T47D (cell line): Measurements from ENCODE around the gene SBK2.
"Not testable (repeated sequence)": the region's sequence is repeated elsewhere in the genome, so short reads cannot be mapped to it uniquely, and the experiment has no call there.

ENCODE experiments used
- DNase-seq, 2 experiments: peaks; one replicate each; pipeline versions ENCODE4 v3.0.0 to v3.0.0-alpha.2; 2011 to 2012; ENCODE audit warnings: low read depth in 1 of 2, low spot score in 1 of 2
- JUND ChIP-seq: IDR thresholded peaks from 2 replicates; pipeline ENCODE4 v1.6.1; 2012; ENCODE audit warnings: low read depth
- in situ Hi-C: cut with HindIII; loops from 2 replicates; pipeline ENCODE4 v1.10.0; 2016; ENCODE audit warnings: low sequenced_read_pairs, low pct_unique_long_range_greater_than_20kb

The SBK2 gene

GRCh38 chr19:55578031-55578760 lies 41.3 kb upstream of the SBK2 start:
- DNase-seq, result no peak
- in situ Hi-C loops, result no loop called here
- TF ChIP-seq JUND, result no peak

DNA sequence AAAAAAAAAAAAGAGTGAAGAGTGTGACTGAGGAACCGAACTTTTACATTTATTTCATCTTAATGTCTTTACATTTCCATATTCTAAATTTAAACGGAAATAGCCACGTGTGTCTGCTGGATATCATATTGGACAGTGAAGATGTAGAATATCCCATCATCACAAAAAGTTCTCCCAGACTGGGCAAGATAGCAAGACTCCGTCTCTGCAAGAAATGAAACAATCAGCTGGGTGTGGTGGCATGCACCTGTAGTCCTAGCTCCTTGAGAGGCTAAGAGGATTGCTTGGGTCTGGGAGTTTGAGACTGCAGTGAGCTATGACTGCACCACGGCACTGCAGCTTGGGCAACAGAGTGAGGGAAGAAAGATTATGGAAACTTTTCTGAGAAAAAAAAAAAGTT lies 39.8 kb upstream of the SBK2 start:
- DNase-seq, result no peak
- in situ Hi-C loops, result no loop called here
- TF ChIP-seq JUND, result no peak

DNA sequence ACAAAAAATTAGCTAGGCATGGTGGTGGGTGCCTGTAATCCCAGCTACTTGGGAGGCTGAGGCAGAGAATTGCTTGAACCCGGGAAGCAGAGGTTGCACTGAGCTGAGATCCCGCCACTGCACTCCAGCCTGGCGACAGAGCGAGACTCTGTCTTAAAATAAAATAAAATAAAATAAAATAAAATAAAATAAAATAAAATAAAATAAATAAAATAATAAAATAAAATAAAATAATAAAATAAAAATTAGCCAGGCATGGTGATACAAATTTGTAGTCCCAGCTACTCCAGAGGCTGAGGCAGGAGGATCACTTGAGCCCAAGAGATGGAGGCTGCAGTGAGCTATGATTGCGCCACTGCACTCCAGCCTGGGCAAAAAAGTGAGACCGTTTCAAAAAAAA lies 37.0 kb upstream of the SBK2 start:
- in situ Hi-C loops, DNase-seq: not testable (repeated sequence)

GRCh38 chr19:55569477-55569876 lies 32.5 kb upstream of the SBK2 start:
- DNase-seq, in situ Hi-C loops: not testable (repeated sequence)

- no peak for DNase-seq
- no peak for TF ChIP-seq JUND
- in situ Hi-C loops, result no loop called here
Observed at GRCh38 chr19:55567708-55568328, 30.9 kb upstream of the SBK2 start.

DNA sequence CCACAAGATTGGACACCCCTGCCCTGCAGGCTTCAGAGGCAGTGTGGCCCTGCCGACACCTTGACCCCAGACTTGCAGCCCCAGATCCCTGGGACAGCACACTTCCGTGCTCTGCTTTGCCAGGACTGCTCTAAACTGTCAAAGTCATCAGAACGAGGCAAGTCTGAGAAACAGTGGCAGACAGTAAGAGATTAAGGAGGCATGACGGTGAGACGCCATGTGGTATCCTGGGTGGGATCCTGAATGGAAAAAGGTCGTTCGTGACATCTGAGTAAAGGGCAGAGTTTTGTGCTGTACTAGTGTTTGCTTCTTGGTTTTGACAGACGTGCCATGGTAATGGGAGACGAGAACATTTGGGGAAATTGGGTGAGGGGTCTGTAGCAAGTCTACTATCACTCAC lies 29.9 kb upstream of the SBK2 start:
- in situ Hi-C loops, result no loop called here
- TF ChIP-seq JUND, result no peak
- DNase-seq, result no peak

DNA sequence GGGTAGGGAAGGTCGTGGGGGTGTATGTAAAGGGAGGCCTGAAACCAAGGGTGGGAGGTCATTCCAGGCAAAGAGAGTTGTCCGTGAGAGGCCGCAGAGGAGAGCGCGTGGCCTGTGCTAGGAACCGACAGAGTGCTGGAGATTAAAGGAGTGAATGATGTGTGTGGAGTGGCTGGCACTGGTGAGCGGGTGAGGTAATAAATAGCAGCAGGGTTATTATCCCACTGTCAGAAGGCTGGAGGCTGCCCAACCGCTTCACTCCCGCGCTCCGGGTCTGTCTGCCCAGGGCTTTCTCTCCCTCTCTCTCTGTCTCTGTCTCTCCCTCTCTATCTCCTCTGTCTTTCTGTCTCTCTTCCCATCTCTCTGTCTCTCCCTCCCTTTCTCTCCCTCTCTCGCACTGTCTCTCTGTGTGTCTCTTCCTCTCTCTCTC lies 26.3 kb upstream of the SBK2 start:
- no peak for DNase-seq
- in situ Hi-C loops, result no loop called here
- no peak for TF ChIP-seq JUND

- in situ Hi-C loops, result no loop called here
- TF ChIP-seq JUND, result no peak
- DNase-seq, result no peak
Observed at GRCh38 chr19:55559684-55560083, 22.8 kb upstream of the SBK2 start.

- no peak for DNase-seq
- in situ Hi-C loops, result no loop called here
- TF ChIP-seq JUND, result no peak
Observed at GRCh38 chr19:55554741-55555152, 17.8 kb upstream of the SBK2 start.

GRCh38 chr19:55554302-55554701 lies 17.4 kb upstream of the SBK2 start:
- in situ Hi-C loops, result no loop called here
- DNase-seq, result no peak
- TF ChIP-seq JUND, result no peak

DNA sequence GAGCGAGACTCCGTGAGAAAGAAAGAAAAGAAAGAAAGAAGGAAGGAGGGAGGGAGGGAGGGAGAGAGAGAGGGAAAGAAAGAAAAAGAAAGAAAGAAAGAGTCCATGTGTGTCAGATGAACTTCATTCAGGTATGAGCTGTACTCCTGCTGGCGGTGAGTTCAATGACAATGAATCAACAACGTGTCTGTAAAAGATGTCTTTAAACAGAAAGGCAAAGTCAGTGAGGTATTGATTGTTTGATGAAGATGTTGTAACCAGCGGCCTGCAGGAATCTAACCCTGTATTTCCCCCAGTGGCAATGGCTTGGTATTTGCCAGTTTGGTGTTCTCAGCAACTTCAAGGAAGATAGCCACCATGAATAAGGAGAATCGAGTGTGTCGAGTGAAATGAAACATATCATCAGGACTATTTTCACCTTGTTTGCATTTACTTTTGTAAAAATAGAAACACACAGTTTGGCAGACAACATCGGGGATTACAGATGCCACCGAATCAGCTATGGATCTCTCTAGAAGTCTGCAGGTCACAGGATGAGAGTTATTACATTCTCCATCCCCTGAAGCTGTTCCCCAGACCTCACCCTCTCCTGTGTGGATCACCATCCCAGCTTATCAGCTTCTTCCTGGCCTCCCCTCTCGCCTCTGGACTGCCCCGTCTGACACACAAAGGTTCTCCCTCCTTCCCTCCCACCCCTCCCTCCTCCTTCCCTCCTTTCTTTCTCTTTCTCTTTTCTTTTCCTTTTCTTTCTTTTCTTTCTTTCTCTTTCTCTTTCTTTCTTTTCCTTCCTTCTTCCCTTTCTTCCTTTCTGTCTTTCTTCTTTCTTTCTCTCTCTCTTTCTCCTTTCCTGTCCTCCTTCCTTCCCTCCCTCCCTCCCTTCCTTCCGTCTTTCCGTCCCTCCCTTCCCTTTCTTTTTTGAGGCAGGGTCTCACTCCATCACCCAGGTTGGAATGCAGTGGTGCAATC lies 16.6 kb upstream of the SBK2 start:
- in situ Hi-C loops, result no loop called here
- no peak for DNase-seq
- no peak for TF ChIP-seq JUND

- no peak for DNase-seq
- in situ Hi-C loops, result no loop called here
- TF ChIP-seq JUND, result no peak
Observed at GRCh38 chr19:55552620-55553019, 15.7 kb upstream of the SBK2 start.

DNA sequence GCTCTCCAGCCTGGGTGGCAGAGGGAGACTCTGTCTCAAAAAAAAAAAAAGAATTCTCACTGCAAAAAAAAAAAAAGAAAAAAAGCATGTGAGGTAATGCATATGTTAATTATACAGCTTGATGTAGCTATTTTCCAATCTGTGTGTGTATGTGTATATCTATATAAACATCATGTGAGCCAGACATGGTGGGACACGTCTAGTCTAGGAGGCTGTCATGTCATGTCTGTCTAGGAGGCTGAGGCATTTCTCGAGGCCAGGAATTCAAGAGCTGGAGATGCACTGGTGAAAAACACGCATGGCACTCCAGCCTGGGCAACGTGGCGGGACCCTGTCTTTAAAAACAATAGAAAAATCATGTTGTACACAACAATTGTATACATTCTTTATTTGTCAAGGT lies 15.3 kb upstream of the SBK2 start:
- no peak for TF ChIP-seq JUND
- in situ Hi-C loops, result no loop called here
- no peak for DNase-seq
